GM19468 (cell line): ENCODE data around the gene TBC1D22A.

ENCODE experiments used
- ATAC-seq: cut with Tn5 transposase; IDR thresholded peaks from one replicate; pipeline ENCODE4 v1.9.1; 2021; ENCODE audit warnings: mild to moderate bottlenecking, moderate library complexity, moderate number of reproducible peaks; ENCODE audit not compliant: unreplicated experiment; ENCODE audit errors: extremely low read depth

The TBC1D22A gene

GRCh38 chr22:47194476-47195155 is 432.2 kb downstream of the TBC1D22A start:
- ATAC-seq: no peak

- no peak for ATAC-seq
Measured at GRCh38 chr22:47195156-47195483, 432.7 kb downstream of the TBC1D22A start.

- ATAC-seq: no peak
Measured at GRCh38 chr22:47195484-47196165, 433.2 kb downstream of the TBC1D22A start.

DNA sequence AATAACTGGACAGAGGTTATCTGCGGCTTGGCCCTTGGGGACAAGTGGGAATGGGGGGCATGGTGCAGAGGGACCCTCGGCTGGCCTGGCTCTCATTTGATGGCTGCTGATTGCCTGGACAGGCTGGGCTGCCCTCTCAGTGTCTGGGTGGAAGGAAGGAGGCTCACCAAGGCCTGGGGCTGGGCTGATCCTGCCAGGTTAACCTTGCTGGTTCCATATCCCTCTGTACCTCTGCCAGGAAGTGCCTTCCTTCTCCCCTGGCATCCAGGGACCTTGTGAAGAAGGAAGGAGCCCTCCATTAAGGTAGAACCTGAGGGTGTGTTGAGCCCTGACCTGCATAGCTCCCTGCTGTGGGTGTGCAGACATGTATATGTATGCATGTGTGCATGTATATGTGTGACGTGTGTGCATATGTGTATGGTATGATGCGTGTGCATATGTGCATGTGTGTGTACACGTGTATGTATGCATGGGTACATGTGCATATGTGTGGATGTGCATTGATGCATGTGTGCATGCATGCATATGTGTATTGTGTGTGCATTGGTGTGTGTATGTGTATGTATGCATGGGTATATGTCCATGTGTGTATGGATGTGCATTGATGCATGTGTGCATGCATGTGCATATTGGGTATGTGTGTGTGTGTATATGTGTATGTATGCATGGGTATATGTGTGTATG is 433.9 kb downstream of the TBC1D22A start:
- ATAC-seq: no peak

- no peak for ATAC-seq
Measured at GRCh38 chr22:47196881-47197772, 434.7 kb downstream of the TBC1D22A start.

GRCh38 chr22:47197773-47198500 is 435.5 kb downstream of the TBC1D22A start:
- no peak for ATAC-seq

- ATAC-seq: no peak
Measured at GRCh38 chr22:47198801-47199251, 436.4 kb downstream of the TBC1D22A start.

DNA sequence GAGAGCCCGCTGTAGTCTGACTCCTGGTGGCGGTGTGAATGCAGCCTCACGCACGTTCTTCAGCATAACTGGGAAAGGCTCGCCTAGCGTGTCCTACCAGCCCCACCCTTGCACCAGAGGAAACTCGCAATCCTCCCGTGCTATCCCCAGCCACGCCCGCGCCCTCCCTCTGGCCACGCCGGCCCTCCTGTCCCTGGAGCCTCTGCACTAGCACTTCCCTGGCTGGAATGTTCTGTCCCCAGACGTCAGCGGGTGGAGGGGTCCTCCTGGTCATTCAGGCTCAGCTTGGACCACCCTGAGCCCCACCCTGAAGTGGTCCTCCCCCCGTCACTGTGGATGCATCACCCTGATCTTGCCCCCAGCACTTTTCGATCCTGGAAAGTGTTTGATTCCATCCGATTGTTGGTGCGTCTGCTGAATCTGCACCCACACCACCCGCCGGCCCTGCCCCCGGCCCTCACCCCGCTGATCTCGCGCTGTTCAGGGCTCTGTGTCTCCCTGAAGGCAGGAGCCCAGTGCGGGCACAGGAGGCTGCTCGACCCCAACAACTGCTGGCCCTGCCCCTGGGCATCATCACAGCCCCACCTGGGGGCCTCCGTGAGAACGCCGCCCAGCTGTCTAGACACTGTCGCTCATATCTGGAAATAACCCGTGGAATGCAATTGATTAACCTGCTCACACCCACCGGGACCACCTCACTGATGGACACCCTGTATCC is 437.0 kb downstream of the TBC1D22A start:
- ATAC-seq: no peak

GRCh38 chr22:47199979-47200272 is 437.5 kb downstream of the TBC1D22A start:
- ATAC-seq: no peak

- no peak for ATAC-seq
Measured at GRCh38 chr22:47200273-47201051, 438.0 kb downstream of the TBC1D22A start.

GRCh38 chr22:47201186-47201995 is 438.9 kb downstream of the TBC1D22A start:
- no peak for ATAC-seq

DNA sequence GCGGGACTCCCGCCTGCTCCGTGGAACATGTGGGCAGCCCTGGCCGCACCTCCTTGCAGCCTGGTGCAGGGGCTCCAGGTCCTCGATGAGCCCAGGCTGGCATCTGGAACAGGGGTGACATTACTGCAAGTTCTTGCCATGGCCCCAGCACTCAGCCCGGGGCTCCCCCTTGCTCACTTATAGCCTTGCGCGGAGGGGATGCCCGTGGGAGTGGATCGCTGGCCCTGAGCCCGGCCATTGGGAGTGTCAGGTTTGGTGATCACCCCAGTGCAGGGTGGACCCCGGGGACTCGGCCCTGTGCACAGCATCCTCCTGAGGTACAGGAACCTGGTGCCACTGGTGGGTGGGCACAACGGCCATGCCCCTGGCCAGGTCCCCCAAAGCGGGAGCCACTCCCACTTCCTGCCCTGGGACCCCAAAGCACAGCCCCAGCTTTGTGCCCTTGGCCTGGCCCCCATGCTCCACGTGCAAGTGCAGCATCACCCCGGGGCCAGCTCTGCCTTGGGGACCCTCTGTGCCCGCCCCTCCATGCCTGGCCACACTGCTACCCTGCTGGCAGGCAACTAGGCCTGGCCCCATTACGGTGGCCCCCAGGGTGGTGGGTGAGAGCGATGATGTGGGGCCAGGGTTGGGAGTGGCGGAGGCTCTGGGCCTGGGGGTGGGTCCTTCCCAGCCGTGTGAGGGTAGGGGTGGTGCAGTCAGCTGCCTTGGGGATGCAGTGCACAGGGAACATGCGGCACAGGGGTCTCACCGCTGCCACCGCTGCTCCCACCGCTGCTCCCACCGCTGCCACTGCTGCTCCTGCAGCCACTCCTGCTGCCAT is 439.8 kb downstream of the TBC1D22A start:
- no peak for ATAC-seq

GRCh38 chr22:47202819-47203553 is 440.5 kb downstream of the TBC1D22A start:
- no peak for ATAC-seq

DNA sequence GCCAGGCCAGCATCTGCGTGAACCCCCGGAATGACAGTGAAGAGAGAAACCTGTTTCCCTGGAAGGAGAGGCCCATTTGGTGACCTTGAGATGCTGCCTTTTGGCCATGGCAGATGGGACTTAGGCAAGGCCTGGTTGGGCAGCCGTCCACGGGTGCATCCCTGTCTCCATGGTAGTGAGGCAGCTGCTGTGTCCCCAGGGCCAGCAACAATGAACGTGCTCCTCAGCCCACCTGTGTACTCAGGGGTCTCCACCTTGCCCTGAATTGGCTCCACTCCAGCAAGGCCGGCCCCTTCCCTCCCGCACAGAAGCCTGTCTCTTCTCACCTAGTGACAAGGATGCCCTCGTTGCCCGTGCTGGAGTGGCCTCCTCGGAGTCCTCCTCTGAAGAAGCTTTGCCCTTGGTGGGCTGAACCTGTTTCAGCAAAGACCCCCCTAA is 441.1 kb downstream of the TBC1D22A start:
- ATAC-seq: no peak

GRCh38 chr22:47204002-47204979 is 441.8 kb downstream of the TBC1D22A start:
- ATAC-seq: no peak
